Panc1 (cell line): ENCODE measurements around the gene ZNF490. TPM values are rescaled to one million over a fixed set of nuclear protein-coding genes. Genes with fewer than 3 reads are reported as not detected.

ENCODE experiments used
- ATAC-seq: fragments of 200-7000 bp; cut with Tn5 transposase; 2 replicates; pipeline ENCODE4 v1.9.1; 2020; ENCODE audit warnings: mild to moderate bottlenecking, moderate library complexity
- BruUV-seq: library from RNA; stranded (reverse); fragments of 400-500 nt; replicated peaks from 2 replicates; lab custom pipeline; 2021; lab: Mats Ljungman, UMichigan
- CTCF ChIA-PET: fragments of 300-600 bp; sonication (Branson Sonifier 250); formaldehyde crosslinking; loops from one replicate; lab custom pipeline; 2022; ENCODE audit warnings: antibody characterized with exemption; lab: Charles Lee
- POLR2A ChIA-PET: fragments of 300-600 bp; sonication (Branson Sonifier 250); formaldehyde crosslinking; loops from one replicate; lab custom pipeline; 2022; ENCODE audit warnings: antibody characterized with exemption; lab: Charles Lee
- DNase-seq: peaks from one replicate; pipeline ENCODE4 v3.0.0-alpha.2; 2010; ENCODE audit warnings: low read depth, low spot score
- H3K27ac ChIP-seq: 2 replicates; pipeline ENCODE4 v1.5.1; 2011; ENCODE audit warnings: mild to moderate bottlenecking, low read length, inconsistent platforms
- H3K27me3 ChIP-seq: fragments of 200-500 bp; sonication (Bioruptor generic); 2 replicates; pipeline ENCODE4 v1.6.0; 2014; ENCODE audit warnings: low read length, inconsistent platforms; ENCODE audit not compliant: control insufficient read depth, insufficient read depth
- H3K36me3 ChIP-seq: fragments of 200-500 bp; sonication (Bioruptor generic); 2 replicates; pipeline ENCODE4 v1.5.1; 2014; ENCODE audit warnings: inconsistent platforms, mild to moderate bottlenecking, low read length, moderate library complexity; ENCODE audit not compliant: control insufficient read depth, insufficient read depth
- H3K4me1 ChIP-seq: 2 replicates; pipeline ENCODE4 v1.5.1; 2011; ENCODE audit warnings: inconsistent platforms, mild to moderate bottlenecking, low read length, moderate library complexity; ENCODE audit not compliant: control insufficient read depth, insufficient read depth
- H3K4me3 ChIP-seq, 2 experiments: 2 replicates each; pipeline ENCODE4 v1.5.1; 2011 to 2012; ENCODE audit warnings: low read depth in 2 of 2, low read length in 2 of 2, mild to moderate bottlenecking in 2 of 2, inconsistent platforms in 1 of 2, moderate library complexity in 1 of 2
- H3K9me3 ChIP-seq: fragments of 200-500 bp; sonication (Bioruptor generic); 2 replicates; pipeline ENCODE4 v1.5.1; 2014; ENCODE audit warnings: low read depth, mild to moderate bottlenecking, inconsistent platforms, low read length, moderate library complexity; ENCODE audit not compliant: control insufficient read depth, insufficient read depth
- POLR2AphosphoS5 ChIP-seq: IDR thresholded peaks from 2 replicates; pipeline ENCODE4 v1.6.1; 2012; ENCODE audit warnings: mild to moderate bottlenecking, low read depth, low read length, moderate library complexity
- SIN3A ChIP-seq: IDR thresholded peaks from 2 replicates; pipeline ENCODE4 v1.6.1; 2012; ENCODE audit warnings: low read depth, mild to moderate bottlenecking, low read length, moderate library complexity, borderline replicate concordance; ENCODE audit not compliant: insufficient read depth
- TCF7L2 ChIP-seq: IDR thresholded peaks from 2 replicates; pipeline ENCODE4 v1.6.1; 2011; ENCODE audit warnings: mild to moderate bottlenecking, low read depth, low read length, inconsistent platforms
- in situ Hi-C: cut with HindIII; loops from 2 replicates; pipeline ENCODE4 v1.10.0; 2016; ENCODE audit warnings: low sequenced_read_pairs, low pct_unique_long_range_greater_than_20kb
- intact Hi-C: fragments of 100-400 bp; cut with micrococcal nuclease; formaldehyde crosslinking; loops from one replicate; pipeline ENCODE4 v1.10.0; 2022; ENCODE audit not compliant: unreplicated experiment
- total RNA-seq: library from RNA; stranded (reverse); gene quantifications from one replicate; pipeline ENCODE4 v1.2.1, GENCODE V29; 2021; ENCODE audit not compliant: unreplicated experiment
- TF ChIP-seq, protein P1 (sequence below), 2 experiments: IDR thresholded peaks; 2 replicates each; pipeline ENCODE4 v1.6.1; 2011 to 2012; ENCODE audit warnings: low read depth in 2 of 2, control low read depth in 1 of 2, low read length in 1 of 2, mild to moderate bottlenecking in 1 of 2, moderate library complexity in 1 of 2; ENCODE audit not compliant: insufficient read depth in 1 of 2
- TF ChIP-seq, protein P2 (sequence below): fragments of 450-650 bp; IDR thresholded peaks from 2 replicates; pipeline ENCODE4 v1.5.1; 2017; ENCODE audit warnings: mild to moderate bottlenecking

ZNF490 gene
- total RNA-seq, 1 experiment from 2014 or later: 7.0 TPM

DNA sequence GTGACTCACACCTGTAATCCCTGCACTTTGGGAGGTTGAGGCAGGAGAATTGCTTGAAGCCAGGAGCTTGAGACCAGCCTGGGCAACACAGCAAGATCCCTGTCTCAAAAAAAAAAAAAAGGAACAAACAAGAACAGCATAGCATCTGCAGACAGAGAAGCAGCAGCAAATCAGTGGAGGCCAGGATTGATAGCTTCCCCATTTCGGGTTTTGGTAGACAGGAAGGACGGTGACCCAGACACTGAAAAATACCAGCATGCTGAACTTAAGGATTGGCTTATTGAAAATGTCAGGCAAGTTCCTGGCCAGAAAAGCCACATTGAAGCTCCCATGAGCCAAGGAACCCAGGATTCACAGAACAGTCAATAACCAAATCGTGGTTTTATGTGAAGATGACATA, 3.0 kb downstream of the ZNF490 start:
- Histone ChIP-seq H3K4me1 (peaks cover 8% of the 10 kb centered on the region), H3K4me3 (no peak overlapping the region), H3K27ac (no peak overlapping the region), H3K9me3 (no peaks in the 10 kb centered on the region), H3K27me3 (no peaks in the 10 kb centered on the region), H3K36me3 (peaks cover 5% of the 10 kb centered on the region; the same call in 1 of the 2 replicates)
- TF ChIP-seq POLR2AphosphoS5 (no peak), SIN3A (no peak)
- TF ChIP-seq, protein P1, sequence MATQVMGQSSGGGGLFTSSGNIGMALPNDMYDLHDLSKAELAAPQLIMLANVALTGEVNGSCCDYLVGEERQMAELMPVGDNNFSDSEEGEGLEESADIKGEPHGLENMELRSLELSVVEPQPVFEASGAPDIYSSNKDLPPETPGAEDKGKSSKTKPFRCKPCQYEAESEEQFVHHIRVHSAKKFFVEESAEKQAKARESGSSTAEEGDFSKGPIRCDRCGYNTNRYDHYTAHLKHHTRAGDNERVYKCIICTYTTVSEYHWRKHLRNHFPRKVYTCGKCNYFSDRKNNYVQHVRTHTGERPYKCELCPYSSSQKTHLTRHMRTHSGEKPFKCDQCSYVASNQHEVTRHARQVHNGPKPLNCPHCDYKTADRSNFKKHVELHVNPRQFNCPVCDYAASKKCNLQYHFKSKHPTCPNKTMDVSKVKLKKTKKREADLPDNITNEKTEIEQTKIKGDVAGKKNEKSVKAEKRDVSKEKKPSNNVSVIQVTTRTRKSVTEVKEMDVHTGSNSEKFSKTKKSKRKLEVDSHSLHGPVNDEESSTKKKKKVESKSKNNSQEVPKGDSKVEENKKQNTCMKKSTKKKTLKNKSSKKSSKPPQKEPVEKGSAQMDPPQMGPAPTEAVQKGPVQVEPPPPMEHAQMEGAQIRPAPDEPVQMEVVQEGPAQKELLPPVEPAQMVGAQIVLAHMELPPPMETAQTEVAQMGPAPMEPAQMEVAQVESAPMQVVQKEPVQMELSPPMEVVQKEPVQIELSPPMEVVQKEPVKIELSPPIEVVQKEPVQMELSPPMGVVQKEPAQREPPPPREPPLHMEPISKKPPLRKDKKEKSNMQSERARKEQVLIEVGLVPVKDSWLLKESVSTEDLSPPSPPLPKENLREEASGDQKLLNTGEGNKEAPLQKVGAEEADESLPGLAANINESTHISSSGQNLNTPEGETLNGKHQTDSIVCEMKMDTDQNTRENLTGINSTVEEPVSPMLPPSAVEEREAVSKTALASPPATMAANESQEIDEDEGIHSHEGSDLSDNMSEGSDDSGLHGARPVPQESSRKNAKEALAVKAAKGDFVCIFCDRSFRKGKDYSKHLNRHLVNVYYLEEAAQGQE (IDR thresholded peaks at IDR 0.05; ENCODE audit: insufficient read depth in 1 of 2, low read depth in 2 of 2, low read length in 1 of 2): no peak
- TF ChIP-seq, protein P2, sequence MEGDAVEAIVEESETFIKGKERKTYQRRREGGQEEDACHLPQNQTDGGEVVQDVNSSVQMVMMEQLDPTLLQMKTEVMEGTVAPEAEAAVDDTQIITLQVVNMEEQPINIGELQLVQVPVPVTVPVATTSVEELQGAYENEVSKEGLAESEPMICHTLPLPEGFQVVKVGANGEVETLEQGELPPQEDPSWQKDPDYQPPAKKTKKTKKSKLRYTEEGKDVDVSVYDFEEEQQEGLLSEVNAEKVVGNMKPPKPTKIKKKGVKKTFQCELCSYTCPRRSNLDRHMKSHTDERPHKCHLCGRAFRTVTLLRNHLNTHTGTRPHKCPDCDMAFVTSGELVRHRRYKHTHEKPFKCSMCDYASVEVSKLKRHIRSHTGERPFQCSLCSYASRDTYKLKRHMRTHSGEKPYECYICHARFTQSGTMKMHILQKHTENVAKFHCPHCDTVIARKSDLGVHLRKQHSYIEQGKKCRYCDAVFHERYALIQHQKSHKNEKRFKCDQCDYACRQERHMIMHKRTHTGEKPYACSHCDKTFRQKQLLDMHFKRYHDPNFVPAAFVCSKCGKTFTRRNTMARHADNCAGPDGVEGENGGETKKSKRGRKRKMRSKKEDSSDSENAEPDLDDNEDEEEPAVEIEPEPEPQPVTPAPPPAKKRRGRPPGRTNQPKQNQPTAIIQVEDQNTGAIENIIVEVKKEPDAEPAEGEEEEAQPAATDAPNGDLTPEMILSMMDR: no peak
- ChIA-PET CTCF (no interaction called here), POLR2A (no interaction called here)
- ATAC-seq (no peak), DNase-seq (no peak)
- in situ Hi-C loops: no loop called here
- intact Hi-C loops: no loop called here
- BruUV-seq: no TSS peak

DNA sequence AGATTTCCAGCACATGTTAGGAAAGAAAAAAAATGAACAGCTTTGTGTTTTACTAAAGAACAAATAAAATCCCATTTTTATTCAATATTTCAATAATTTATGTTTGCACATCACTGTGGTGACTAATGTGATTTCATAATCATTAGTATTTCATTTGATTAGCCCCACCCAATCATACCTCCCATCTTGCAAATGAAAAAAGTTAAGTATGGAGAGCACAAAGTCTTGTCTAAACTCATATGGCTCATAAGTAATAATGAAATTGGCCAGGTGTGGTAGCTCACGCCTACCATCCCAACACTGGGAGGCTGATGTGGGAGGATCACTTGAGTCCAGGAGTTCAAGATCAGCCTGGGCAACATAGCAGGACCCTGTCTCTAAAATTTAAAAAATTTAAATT, 3.8 kb downstream of the ZNF490 start:
- DNase-seq (no peak), ATAC-seq (no peak)
- ChIA-PET CTCF (no interaction called here), POLR2A (no interaction called here)
- Histone ChIP-seq H3K4me1 (peaks cover 6% of the 10 kb centered on the region), H3K27ac (no peak overlapping the region), H3K27me3 (no peaks in the 10 kb centered on the region), H3K4me3 (no peak overlapping the region), H3K9me3 (no peaks in the 10 kb centered on the region), H3K36me3 (peaks cover 5% of the 10 kb centered on the region; the same call in 1 of the 2 replicates)
- BruUV-seq: no TSS peak
- in situ Hi-C loops: no loop called here
- intact Hi-C loops: no loop called here
- TF ChIP-seq SIN3A (no peak), POLR2AphosphoS5 (no peak), TCF7L2 (no peak)
- TF ChIP-seq, protein P2: no peak
- TF ChIP-seq, protein P1 (IDR thresholded peaks at IDR 0.05; ENCODE audit: insufficient read depth in 1 of 2, low read depth in 2 of 2, low read length in 1 of 2): no peak
